IMR-90 (cell line): ENCODE data around the gene MGLL.

Experiments used
- FOS ChIP-seq: fragments of 150-350 bp; IDR thresholded peaks from 2 replicates; pipeline ENCODE4 v1.6.1; 2016; ENCODE audit warnings: low read depth, low read length
- MAZ ChIP-seq: IDR thresholded peaks from 2 replicates; pipeline ENCODE4 v1.6.1; 2012; ENCODE audit warnings: low read depth, mild to moderate bottlenecking, low read length, improper control_type of control experiment, moderate library complexity, borderline replicate concordance
- POLR2A ChIP-seq: IDR thresholded peaks from 2 replicates; pipeline ENCODE4 v1.6.1; 2012; ENCODE audit warnings: mild to moderate bottlenecking, low read depth, low read length
- RAD21 ChIP-seq: IDR thresholded peaks from 2 replicates; pipeline ENCODE4 v1.6.1; 2012; ENCODE audit warnings: low read length, improper control_type of control experiment
- SMC3 ChIP-seq: fragments of 150-350 bp; IDR thresholded peaks from 2 replicates; pipeline ENCODE4 v1.6.1; 2016; ENCODE audit warnings: low read depth, mild to moderate bottlenecking, antibody characterized with exemption, low read length, moderate library complexity
- TF ChIP-seq, protein P1 (sequence below): conservative IDR thresholded peaks from 2 replicates; pipeline ENCODE4 v1.5.1; 2012; ENCODE audit warnings: mild to moderate bottlenecking, low read depth, low read length, improper control_type of control experiment

GRCh38 chr3:127670229-127670559, 152.1 kb downstream of the MGLL start:
- TF ChIP-seq, protein P1, sequence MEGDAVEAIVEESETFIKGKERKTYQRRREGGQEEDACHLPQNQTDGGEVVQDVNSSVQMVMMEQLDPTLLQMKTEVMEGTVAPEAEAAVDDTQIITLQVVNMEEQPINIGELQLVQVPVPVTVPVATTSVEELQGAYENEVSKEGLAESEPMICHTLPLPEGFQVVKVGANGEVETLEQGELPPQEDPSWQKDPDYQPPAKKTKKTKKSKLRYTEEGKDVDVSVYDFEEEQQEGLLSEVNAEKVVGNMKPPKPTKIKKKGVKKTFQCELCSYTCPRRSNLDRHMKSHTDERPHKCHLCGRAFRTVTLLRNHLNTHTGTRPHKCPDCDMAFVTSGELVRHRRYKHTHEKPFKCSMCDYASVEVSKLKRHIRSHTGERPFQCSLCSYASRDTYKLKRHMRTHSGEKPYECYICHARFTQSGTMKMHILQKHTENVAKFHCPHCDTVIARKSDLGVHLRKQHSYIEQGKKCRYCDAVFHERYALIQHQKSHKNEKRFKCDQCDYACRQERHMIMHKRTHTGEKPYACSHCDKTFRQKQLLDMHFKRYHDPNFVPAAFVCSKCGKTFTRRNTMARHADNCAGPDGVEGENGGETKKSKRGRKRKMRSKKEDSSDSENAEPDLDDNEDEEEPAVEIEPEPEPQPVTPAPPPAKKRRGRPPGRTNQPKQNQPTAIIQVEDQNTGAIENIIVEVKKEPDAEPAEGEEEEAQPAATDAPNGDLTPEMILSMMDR: no peak
- TF ChIP-seq RAD21: no peak
- no peak for TF ChIP-seq POLR2A
- TF ChIP-seq MAZ: no peak
- no peak for TF ChIP-seq FOS
- no peak for TF ChIP-seq SMC3
